HepG2 (cell line): Measurements from ENCODE around the gene PGR.

Experiments
- ETV6 ChIP-seq: sonication (generic); formaldehyde crosslinking; conservative IDR thresholded peaks from 2 replicates; pipeline ENCODE4 v1.4.0; 2020; ENCODE audit warnings: missing genetic modification reagents
- RAD21 ChIP-seq: fragments of 450-650 bp; formaldehyde crosslinking; IDR thresholded peaks from 2 replicates; pipeline ENCODE4 v1.5.0; 2020; ENCODE audit warnings: mild to moderate bottlenecking
- ZBTB7A ChIP-seq: sonication (generic); formaldehyde crosslinking; IDR thresholded peaks from 2 replicates; pipeline ENCODE4 v1.8.0; 2022; ENCODE audit warnings: mild to moderate bottlenecking, missing genetic modification reagents
- ZNF354B ChIP-seq: sonication (generic); formaldehyde crosslinking; IDR thresholded peaks from 2 replicates; pipeline ENCODE4 v1.8.0; 2022; ENCODE audit warnings: mild to moderate bottlenecking, missing genetic modification reagents
- ZNF646 ChIP-seq: sonication (generic); formaldehyde crosslinking; IDR thresholded peaks from 2 replicates; pipeline ENCODE4 v1.9.0; 2021; ENCODE audit warnings: mild to moderate bottlenecking, missing genetic modification reagents

- TF ChIP-seq ETV6 (no peak), RAD21 (CRISPR knock-in tag) (no peak), ZBTB7A (no peak), ZNF354B (CRISPR knock-in tag) (no peak), ZNF646 (CRISPR knock-in tag) (no peak)
Observed at GRCh38 chr11:101051677-101052076, 77.9 kb downstream of the PGR start.
